K562 (cell line): Measurements from ENCODE around the gene RHOBTB3. TPM values are rescaled to one million over a fixed set of nuclear protein-coding genes. Genes with fewer than 3 reads are reported as not detected.

Source experiments
- ATF3 ChIP-seq, 2 experiments: fragments of 450-650 bp in 1 of 2; sonication (generic) in 1 of 2; formaldehyde crosslinking in 1 of 2; IDR thresholded peaks in 1 of 2; conservative IDR thresholded peaks in 1 of 2; 2 replicates each; pipeline versions ENCODE4 v1.6.1 to v1.8.1; 2016 to 2023; ENCODE audit warnings: mild to moderate bottlenecking in 2 of 2, moderate library complexity in 2 of 2, inconsistent platforms in 1 of 2, missing genetic modification reagents in 1 of 2
- CHAMP1 ChIP-seq: fragments of 450-650 bp; IDR thresholded peaks from 2 replicates; pipeline ENCODE4 v1.6.1; 2016; ENCODE audit warnings: mild to moderate bottlenecking
- HLTF ChIP-seq: fragments of 450-650 bp; IDR thresholded peaks from 2 replicates; pipeline ENCODE4 v1.6.1; 2016
- HMBOX1 ChIP-seq: sonication (generic); IDR thresholded peaks from 2 replicates; pipeline ENCODE4 v1.6.1; 2016
- HNRNPLL ChIP-seq: fragments of 200-400 bp; formaldehyde crosslinking; IDR thresholded peaks from 2 replicates; pipeline ENCODE4 v1.6.1; 2017; ENCODE audit warnings: low read length, low read depth, mild to moderate bottlenecking; ENCODE audit not compliant: poor library complexity, severe bottlenecking
- HOMEZ ChIP-seq: fragments of 250-450 bp; sonication (Bioruptor Pico); IDR thresholded peaks from 2 replicates; pipeline ENCODE4 v1.4.0; 2020; ENCODE audit warnings: mild to moderate bottlenecking, moderate library complexity
- NFYB ChIP-seq: IDR thresholded peaks from 2 replicates; pipeline ENCODE4 v1.6.1; 2011; ENCODE audit warnings: mild to moderate bottlenecking, moderate library complexity; ENCODE audit not compliant: insufficient read length; ENCODE audit errors: extremely low read depth
- PRMT5 ChIP-seq: sonication (generic); formaldehyde crosslinking; IDR thresholded peaks from 2 replicates; pipeline ENCODE4 v1.5.0; 2020; ENCODE audit warnings: missing genetic modification reagents
- RFX5 ChIP-seq: IDR thresholded peaks from 2 replicates; pipeline ENCODE4 v1.6.1; 2011; ENCODE audit warnings: low read depth, mild to moderate bottlenecking, improper control_type of control experiment, low read length
- RNF2 ChIP-seq: sonication (generic); IDR thresholded peaks from 2 replicates; pipeline ENCODE4 v1.6.1; 2016
- RNF219 ChIP-seq: fragments of 250-450 bp; sonication (Bioruptor Pico); IDR thresholded peaks from 2 replicates; pipeline ENCODE4 v1.5.0; 2022; ENCODE audit warnings: mild to moderate bottlenecking
- SAFB ChIP-seq: fragments of 200-400 bp; formaldehyde crosslinking; IDR thresholded peaks from 2 replicates; pipeline ENCODE4 v1.6.1; 2017; ENCODE audit warnings: low read depth, low read length, borderline replicate concordance
- SAP30 ChIP-seq: fragments of 200-600 bp; sonication (generic); IDR thresholded peaks from 2 replicates; pipeline ENCODE4 v1.6.1; 2012; ENCODE audit warnings: borderline replicate concordance, low read depth, mild to moderate bottlenecking, moderate library complexity, low read length, control low read depth, inconsistent platforms; ENCODE audit not compliant: insufficient read depth, poor library complexity, severe bottlenecking
- SOX6 ChIP-seq: fragments of 450-650 bp; IDR thresholded peaks from 2 replicates; pipeline ENCODE4 v1.6.1; 2014; ENCODE audit warnings: mild to moderate bottlenecking
- ZNF57 ChIP-seq: fragments of 450-650 bp; formaldehyde crosslinking; IDR thresholded peaks from 2 replicates; pipeline ENCODE4 v1.4.0; 2020; ENCODE audit warnings: mild to moderate bottlenecking, moderate library complexity
- ZNF639 ChIP-seq, 2 experiments: fragments of 200-800 bp in 1 of 2; sonication (Bioruptor generic) in 1 of 2; sonication (generic) in 1 of 2; formaldehyde crosslinking in 1 of 2; IDR thresholded peaks in 1 of 2; conservative IDR thresholded peaks in 1 of 2; 2 replicates each; pipeline versions ENCODE4 v1.5.0 to v1.6.1; 2016 to 2020; ENCODE audit warnings: missing compliant biosample characterization in 1 of 2, missing genetic modification characterization in 1 of 2, missing genetic modification reagents in 1 of 2
- ZNF717 ChIP-seq: fragments of 250-450 bp; sonication (Bioruptor Pico); IDR thresholded peaks from 2 replicates; pipeline ENCODE4 v1.5.0; 2021
- polyA plus RNA-seq, 8 experiments: library from polyadenylated mRNA; depleted of rRNA in 4 of 8; stranded (reverse) in 5 of 8; unstranded in 3 of 8; fragments of >200 nt; fragmentation: Nextera tagmentation in 2 of 8; fragmentation: Illumina TruSeq in 1 of 8; extraction: Ambion mirVana in 2 of 8; extraction: Trizol in 1 of 8; gene quantifications; 2 replicates each; pipeline versions ENCODE4 v1.2.1 to v1.2.3, GENCODE V29; 2011 to 2014; ENCODE audit warnings: inconsistent platforms in 1 of 8, missing spikeins in 1 of 8
- total RNA-seq, 7 experiments: library from RNA; depleted of rRNA in 6 of 7; stranded (reverse); fragments of >200 nt in 6 of 7; fragmentation: Illumina TruSeq in 2 of 7; extraction: Trizol in 2 of 7; gene quantifications; 2 replicates each; pipeline versions ENCODE4 v1.2.1 to v1.2.3, GENCODE V29; 2011 to 2021; ENCODE audit warnings: low replicate concordance in 1 of 7

RHOBTB3 gene
- total and polyA plus RNA-seq, 9 of the 15 experiments (the other 6 are each of a cell fraction or from before 2014, with no cell fraction given), result 39.7 to 143 (median 115) TPM

GRCh38 chr5:95773335-95774059 lies 42.4 kb downstream of the RHOBTB3 start (continued):
- TF ChIP-seq SAFB, result no peak
- TF ChIP-seq RFX5, result no peak
- TF ChIP-seq ZNF717, result no peak
- TF ChIP-seq PRMT5, result no peak
- no peak for TF ChIP-seq ZNF57 (CRISPR knock-in tag)
- TF ChIP-seq HOMEZ (CRISPR knock-in tag), result no peak
- TF ChIP-seq ATF3 (IDR thresholded peaks at IDR 0.05), result peak; percentile 59; the same call in 1 of the 2 replicates
- TF ChIP-seq ATF3 (CRISPR knock-in tag; conservative IDR thresholded peaks at IDR 0.05), result no peak
- TF ChIP-seq HNRNPLL, result no peak
- no peak for TF ChIP-seq NFYB
- no peak for TF ChIP-seq HLTF
- peak; percentile 34; the same call in 1 of the 2 replicates for TF ChIP-seq SOX6
- TF ChIP-seq CHAMP1, result 0 out of 2 replicates have a peak, but pooled peaks have one; percentile 23
- TF ChIP-seq ZNF639 (CRISPR knock-in tag; conservative IDR thresholded peaks at IDR 0.05 in 1 of 2, IDR thresholded peaks at IDR 0.05 in 1 of 2), result no peak
- no peak for TF ChIP-seq RNF2
- no peak for TF ChIP-seq RNF219 (CRISPR knock-in tag)
- no peak for TF ChIP-seq SAP30
- TF ChIP-seq HMBOX1, result peak; percentile 41
